PFSK-1 (cell line): ENCODE measurements around the gene USP24.

ENCODE experiments used
- FOXP2 ChIP-seq: optimal IDR thresholded peaks from 2 replicates; pipeline ENCODE3; 2011; ENCODE audit warnings: borderline replicate concordance, control low read depth, inconsistent platforms; ENCODE audit not compliant: insufficient read depth; ENCODE audit errors: extremely low read length, extremely low read depth
- POLR2AphosphoS5 ChIP-seq: IDR thresholded peaks from 2 replicates; pipeline ENCODE4 v1.6.1; 2012; ENCODE audit warnings: low read depth, mild to moderate bottlenecking, control low read depth, low read length, moderate library complexity
- SIN3A ChIP-seq: IDR thresholded peaks from 2 replicates; pipeline ENCODE4 v1.6.1; 2012; ENCODE audit warnings: mild to moderate bottlenecking, low read length, moderate library complexity, borderline replicate concordance; ENCODE audit not compliant: insufficient read depth
- TAF1 ChIP-seq: IDR thresholded peaks from 2 replicates; pipeline ENCODE4 v1.6.1; 2012; ENCODE audit warnings: low read length, control low read depth, borderline replicate concordance; ENCODE audit not compliant: insufficient read depth
- TF ChIP-seq, protein P1 (sequence below), 2 experiments: IDR thresholded peaks; 2 replicates each; pipeline versions ENCODE4 v1.6.1 to v1.8.0; 2011 to 2012; ENCODE audit warnings: low read depth in 2 of 2, low read length in 2 of 2, control low read depth in 1 of 2, inconsistent platforms in 1 of 2, mild to moderate bottlenecking in 1 of 2, moderate library complexity in 1 of 2; ENCODE audit not compliant: insufficient read depth in 1 of 2

Gene USP24

DNA sequence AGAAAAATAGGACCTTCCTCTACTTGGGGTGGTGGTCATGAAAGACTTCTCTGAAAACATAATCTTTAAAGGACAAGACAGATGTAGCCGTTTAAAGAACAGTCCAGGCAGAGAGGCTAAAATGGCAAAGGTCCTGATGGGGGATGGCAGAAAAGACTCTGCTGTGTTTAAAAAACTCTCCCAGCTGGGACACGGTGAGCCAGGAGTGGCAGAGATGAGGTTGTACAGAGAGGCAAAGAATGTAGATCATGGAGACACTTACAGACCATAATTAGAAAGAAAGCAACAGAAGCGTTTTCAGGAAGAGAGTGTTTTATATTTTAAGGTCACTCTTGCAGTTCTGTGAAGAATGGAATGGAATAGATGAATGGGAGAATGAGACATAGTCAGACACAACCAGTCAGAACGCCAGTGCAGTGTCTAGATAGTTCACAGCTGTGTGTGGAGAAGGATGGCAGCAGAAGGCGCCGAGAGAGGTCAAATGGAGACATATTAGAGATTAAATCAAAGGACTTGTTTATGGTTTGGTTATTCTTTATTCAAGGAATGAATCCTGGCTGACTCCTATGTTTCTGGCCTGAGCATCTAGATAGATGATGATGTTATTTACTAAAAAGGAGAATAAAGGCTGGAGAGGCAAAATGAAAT, 47.8 kb downstream of the USP24 start:
- TF ChIP-seq FOXP2 (no peak), TAF1 (no peak), SIN3A (no peak), POLR2AphosphoS5 (no peak)
- TF ChIP-seq, protein P1, sequence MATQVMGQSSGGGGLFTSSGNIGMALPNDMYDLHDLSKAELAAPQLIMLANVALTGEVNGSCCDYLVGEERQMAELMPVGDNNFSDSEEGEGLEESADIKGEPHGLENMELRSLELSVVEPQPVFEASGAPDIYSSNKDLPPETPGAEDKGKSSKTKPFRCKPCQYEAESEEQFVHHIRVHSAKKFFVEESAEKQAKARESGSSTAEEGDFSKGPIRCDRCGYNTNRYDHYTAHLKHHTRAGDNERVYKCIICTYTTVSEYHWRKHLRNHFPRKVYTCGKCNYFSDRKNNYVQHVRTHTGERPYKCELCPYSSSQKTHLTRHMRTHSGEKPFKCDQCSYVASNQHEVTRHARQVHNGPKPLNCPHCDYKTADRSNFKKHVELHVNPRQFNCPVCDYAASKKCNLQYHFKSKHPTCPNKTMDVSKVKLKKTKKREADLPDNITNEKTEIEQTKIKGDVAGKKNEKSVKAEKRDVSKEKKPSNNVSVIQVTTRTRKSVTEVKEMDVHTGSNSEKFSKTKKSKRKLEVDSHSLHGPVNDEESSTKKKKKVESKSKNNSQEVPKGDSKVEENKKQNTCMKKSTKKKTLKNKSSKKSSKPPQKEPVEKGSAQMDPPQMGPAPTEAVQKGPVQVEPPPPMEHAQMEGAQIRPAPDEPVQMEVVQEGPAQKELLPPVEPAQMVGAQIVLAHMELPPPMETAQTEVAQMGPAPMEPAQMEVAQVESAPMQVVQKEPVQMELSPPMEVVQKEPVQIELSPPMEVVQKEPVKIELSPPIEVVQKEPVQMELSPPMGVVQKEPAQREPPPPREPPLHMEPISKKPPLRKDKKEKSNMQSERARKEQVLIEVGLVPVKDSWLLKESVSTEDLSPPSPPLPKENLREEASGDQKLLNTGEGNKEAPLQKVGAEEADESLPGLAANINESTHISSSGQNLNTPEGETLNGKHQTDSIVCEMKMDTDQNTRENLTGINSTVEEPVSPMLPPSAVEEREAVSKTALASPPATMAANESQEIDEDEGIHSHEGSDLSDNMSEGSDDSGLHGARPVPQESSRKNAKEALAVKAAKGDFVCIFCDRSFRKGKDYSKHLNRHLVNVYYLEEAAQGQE (IDR thresholded peaks at IDR 0.05; ENCODE audit: insufficient read depth in 1 of 2, low read depth in 2 of 2, low read length in 2 of 2), result no peak

DNA sequence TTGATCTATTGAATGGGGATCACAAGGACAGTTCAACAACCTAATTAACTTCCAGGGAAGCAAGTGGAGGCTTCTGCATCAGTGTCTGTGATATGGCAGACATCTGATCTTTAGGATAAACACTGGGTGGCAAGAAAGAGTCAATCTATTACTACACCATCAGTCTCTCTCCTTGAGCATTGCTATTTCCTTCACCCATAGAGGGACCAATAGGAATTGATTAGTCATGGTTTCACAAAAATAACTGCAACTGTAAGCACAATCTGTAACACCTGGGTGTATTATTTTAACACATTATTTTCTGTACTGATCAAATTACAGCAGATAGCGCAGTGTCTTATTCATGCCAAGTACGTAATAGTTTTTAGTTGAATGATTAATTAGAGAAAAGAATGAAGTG, 50.3 kb downstream of the USP24 start:
- TF ChIP-seq FOXP2 (no peak), POLR2AphosphoS5 (no peak), TAF1 (no peak), SIN3A (no peak)
- TF ChIP-seq, protein P1 (IDR thresholded peaks at IDR 0.05; ENCODE audit: insufficient read depth in 1 of 2, low read depth in 2 of 2, low read length in 2 of 2), result no peak

DNA sequence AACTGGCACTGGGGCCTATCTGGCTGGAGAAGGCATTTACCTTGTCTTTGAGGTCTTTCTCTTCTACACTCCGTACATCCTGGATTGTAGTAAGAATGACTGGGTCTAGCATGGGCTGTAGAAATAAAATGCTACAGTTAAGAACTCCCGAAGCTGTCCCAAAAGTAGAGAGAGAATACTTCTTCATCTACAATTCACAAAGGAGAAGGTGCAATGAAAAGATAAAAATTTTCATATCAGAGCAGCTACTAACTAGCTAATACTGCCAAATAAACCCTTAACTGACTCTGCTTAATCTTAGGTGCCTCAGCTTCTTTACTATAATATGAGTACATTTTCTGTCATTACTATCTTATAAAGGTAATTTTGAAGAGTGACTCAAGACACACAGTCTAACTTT, 55.6 kb downstream of the USP24 start:
- TF ChIP-seq SIN3A (no peak), TAF1 (no peak), POLR2AphosphoS5 (no peak), FOXP2 (no peak)
- TF ChIP-seq, protein P1 (IDR thresholded peaks at IDR 0.05; ENCODE audit: insufficient read depth in 1 of 2, low read depth in 2 of 2, low read length in 2 of 2), result no peak

DNA sequence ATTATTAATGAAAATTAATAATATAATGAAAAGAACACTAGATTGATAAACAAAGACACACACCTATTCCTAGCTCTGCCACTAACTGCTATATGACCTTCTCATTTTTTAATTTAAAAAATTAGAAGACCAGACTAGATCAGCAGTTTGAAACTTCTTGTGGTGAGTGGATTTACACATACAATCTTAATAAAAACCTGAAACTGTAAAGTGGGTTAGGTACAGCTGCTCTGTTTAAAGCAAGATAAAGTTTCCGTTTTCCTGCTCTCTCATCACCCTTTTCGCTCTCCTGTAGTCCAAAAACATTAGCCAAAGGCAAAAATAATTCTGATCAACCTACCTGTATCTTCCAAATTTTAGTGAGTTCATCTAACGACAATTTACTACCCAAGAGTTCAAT, 58.6 kb downstream of the USP24 start:
- no peak for TF ChIP-seq TAF1
- TF ChIP-seq SIN3A, result no peak
- TF ChIP-seq POLR2AphosphoS5, result no peak
- TF ChIP-seq, protein P1 (IDR thresholded peaks at IDR 0.05; ENCODE audit: insufficient read depth in 1 of 2, low read depth in 2 of 2, low read length in 2 of 2), result no peak
- no peak for TF ChIP-seq FOXP2
